ENCODE measurements around the gene C2orf92. TPM values are rescaled to one million over a fixed set of nuclear protein-coding genes. Genes with fewer than 3 reads are reported as not detected.
A peak's percentile ranks its signal among the peaks of the same experiment; 100 is the strongest.

The C2orf92 gene
- total RNA-seq, 3 donors from 2014 or later (not counting 1 experiment from before 2014, with no cell fraction given) = 13.4 to 20.9 (median 16.1) TPM

DNA sequence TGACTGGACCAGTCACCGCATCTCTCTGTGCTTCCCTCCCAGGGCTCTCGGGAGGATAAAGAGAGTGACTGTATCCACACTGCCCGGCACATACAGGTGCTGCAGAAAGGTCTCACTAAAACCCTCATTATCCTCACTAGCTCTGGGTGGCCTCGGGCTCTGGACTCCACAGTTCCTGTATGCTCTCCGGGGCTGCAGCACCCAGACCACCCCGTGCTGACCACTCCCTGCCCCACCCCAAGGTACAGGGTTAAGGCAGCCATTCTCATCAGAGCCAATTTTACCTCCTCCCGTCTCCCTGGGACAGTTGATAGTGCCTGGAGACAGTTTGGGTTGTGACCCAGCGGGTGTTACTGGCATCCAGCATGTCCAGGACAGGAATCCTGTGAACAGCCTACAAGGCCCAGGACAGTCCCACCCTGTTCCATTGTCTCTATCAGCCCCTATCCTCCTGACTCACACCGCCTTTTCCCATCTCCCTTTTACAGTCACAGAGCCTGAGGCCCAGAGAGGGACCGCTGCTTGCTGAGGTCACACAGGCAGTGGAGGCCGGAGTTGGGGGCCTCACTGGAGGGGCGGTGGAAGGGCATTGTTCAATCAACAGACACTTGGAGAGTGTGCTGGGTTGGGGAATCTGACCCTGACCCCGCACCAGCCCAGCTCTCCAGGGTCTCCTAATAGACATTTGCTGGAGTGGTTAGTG, 45.6 kb downstream of the C2orf92 start:
- intact Hi-C loops (cut with micrococcal nuclease) = loop anchor here (5.0 to 10.0 kb wide), 2 partner anchors 53 to 750 kb away; partner anchors contain the start of gene ACTR1B
- no peaks in the 10 kb centered on the region for H3K9me3 ChIP-seq (ENCODE audit: control insufficient read depth, insufficient read depth, low read length)
- ATAC-seq (no peak), DNase-seq (no peak)
- Mint-ChIP-seq H3K4me3 (peak overlapping the region; percentile 94), H3K27ac (peak overlapping the region; percentile 97), H3K4me1 (peaks cover 86 to 97% of the 10 kb centered on the region in 2 donors), H3K9me3 (no peaks in the 10 kb centered on the region), H3K36me3 (peaks cover 9% of the 10 kb centered on the region), H3K27me3 (ENCODE audit: low read depth in 2 of 2) (no peaks in the 10 kb centered on the region)
- TF ChIP-seq, protein P1, sequence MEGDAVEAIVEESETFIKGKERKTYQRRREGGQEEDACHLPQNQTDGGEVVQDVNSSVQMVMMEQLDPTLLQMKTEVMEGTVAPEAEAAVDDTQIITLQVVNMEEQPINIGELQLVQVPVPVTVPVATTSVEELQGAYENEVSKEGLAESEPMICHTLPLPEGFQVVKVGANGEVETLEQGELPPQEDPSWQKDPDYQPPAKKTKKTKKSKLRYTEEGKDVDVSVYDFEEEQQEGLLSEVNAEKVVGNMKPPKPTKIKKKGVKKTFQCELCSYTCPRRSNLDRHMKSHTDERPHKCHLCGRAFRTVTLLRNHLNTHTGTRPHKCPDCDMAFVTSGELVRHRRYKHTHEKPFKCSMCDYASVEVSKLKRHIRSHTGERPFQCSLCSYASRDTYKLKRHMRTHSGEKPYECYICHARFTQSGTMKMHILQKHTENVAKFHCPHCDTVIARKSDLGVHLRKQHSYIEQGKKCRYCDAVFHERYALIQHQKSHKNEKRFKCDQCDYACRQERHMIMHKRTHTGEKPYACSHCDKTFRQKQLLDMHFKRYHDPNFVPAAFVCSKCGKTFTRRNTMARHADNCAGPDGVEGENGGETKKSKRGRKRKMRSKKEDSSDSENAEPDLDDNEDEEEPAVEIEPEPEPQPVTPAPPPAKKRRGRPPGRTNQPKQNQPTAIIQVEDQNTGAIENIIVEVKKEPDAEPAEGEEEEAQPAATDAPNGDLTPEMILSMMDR (IDR thresholded peaks at IDR 0.05) = no peak
- H3K27ac ChIP-seq (ENCODE audit: low read length) = peak overlapping the region; percentile 71
- peaks cover 10% of the 10 kb centered on the region for H3K36me3 ChIP-seq (ENCODE audit: control insufficient read depth, insufficient read depth, low read length)
- WGBS (ENCODE audit: insufficient coverage) = 39% methylated on average over 13 of the region's 13 CpGs
- peak overlapping the region; percentile 69 for H3K4me3 ChIP-seq (ENCODE audit: low read length)
- H3K27me3 ChIP-seq (ENCODE audit: control insufficient read depth, insufficient read depth, low read length) = no peaks in the 10 kb centered on the region
- H3K4me1 ChIP-seq (ENCODE audit: control insufficient read depth, insufficient read depth, low read length) = peaks cover 90% of the 10 kb centered on the region

DNA sequence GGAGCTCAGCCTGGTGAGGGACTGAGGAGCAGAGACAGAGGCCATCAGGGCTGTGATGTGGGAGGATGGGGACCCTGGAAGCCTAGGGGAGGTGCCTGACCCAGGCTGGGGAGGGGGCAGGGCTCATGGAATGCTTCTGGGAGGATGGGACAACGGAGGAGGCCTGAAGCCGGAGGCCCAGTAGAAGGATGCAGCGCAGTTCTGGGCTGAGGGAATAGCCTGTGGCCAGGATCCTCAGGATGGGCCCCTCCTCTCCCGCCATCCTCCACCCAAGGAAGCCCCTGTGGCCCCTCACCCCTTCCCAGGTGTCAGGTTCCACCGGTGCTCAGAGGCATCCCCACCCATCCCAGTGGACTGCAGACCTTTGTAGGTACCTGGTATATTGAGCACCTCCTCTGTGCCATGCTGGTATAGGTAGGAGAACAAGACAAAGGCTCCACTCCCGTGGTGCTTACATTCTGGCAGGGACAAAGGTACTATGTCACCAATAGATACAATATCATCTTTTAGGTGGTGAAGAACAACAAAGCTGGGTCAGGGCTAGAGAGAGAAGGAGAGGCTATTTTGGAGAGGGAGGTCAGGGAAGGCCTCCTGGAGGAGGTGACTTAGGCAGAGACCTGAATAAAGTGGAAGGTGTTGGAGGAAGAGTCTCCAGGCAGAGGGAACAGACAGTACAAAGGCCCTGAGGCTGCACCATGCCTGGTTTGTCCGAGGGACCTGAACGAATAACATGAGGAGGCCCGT, 46.6 kb downstream of the C2orf92 start:
- ATAC-seq = no peak
- TF ChIP-seq, protein P1 (IDR thresholded peaks at IDR 0.05) = no peak
- H3K27ac ChIP-seq (ENCODE audit: low read length) = peak overlapping the region; percentile 71
- peak overlapping the region; percentile 69 for H3K4me3 ChIP-seq (ENCODE audit: low read length)
- no peaks in the 10 kb centered on the region for H3K27me3 ChIP-seq (ENCODE audit: control insufficient read depth, insufficient read depth, low read length)
- H3K4me1 ChIP-seq (ENCODE audit: control insufficient read depth, insufficient read depth, low read length) = peaks cover 89% of the 10 kb centered on the region
- H3K4me1 Mint-ChIP-seq = peaks cover 92 to 98% of the 10 kb centered on the region in 2 donors
- peak overlapping the region; percentile 97 for H3K27ac Mint-ChIP-seq
- no peaks in the 10 kb centered on the region for H3K27me3 Mint-ChIP-seq (ENCODE audit: low read depth in 2 of 2)
- H3K36me3 Mint-ChIP-seq = peaks cover 15% of the 10 kb centered on the region
- WGBS (ENCODE audit: insufficient coverage) = 74% methylated on average over 7 of the region's 9 CpGs
- peak overlapping the region; percentile 94 for H3K4me3 Mint-ChIP-seq
- peaks cover 13% of the 10 kb centered on the region for H3K36me3 ChIP-seq (ENCODE audit: control insufficient read depth, insufficient read depth, low read length)
- intact Hi-C loops (cut with micrococcal nuclease) = loop anchor here (10.0 kb wide), 1 partner anchor 749 kb away; no protein-coding TSS in a partner anchor
- H3K9me3 Mint-ChIP-seq = no peaks in the 10 kb centered on the region
- no peaks in the 10 kb centered on the region for H3K9me3 ChIP-seq (ENCODE audit: control insufficient read depth, insufficient read depth, low read length)
- DNase-seq = no peak

DNA sequence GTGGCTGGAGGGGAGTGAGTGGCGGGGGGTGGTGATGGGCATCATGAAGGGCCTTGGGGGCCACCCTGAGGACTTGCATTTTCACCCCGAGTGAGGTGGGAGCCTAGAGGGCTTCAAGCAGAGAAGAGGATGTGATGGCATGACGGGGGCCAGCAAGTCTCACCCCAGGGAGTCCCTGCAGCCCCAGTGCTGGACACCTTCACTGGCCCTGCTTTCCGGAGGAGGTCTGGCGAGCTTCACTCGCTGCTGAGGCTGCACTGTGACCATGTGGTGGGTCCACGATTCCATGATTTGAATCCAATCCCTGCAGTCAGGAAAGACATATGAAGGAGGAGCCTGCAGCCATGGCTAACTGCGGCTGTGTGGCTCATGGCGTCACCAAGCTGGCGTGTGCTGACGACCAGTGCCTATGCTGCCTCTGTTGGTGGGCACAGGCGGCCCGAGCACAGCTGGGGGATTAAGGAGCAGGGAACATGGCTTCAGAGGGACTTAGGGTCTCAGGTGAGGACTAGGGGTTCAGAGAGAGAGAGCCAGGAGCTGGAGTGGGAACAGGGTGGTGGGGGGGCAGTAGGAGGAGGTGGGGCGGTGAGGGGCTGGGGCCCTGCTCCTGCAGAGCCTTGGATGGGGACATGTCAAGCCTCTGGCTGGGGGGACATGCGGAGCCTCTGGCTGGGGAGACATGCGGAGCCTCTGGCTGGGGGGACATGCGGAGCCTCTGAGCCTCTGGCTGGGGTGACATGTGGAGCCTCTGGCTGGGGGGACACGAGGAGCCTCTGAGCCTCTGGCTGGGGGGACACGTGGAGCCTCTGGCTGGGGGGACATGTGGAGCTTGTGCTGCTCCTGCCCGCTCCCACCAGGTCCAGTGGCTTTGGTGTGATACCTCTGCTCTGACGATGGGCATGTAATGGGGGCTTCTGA, 47.4 kb downstream of the C2orf92 start:
- Histone ChIP-seq H3K27me3 (ENCODE audit: control insufficient read depth, insufficient read depth, low read length) (no peaks in the 10 kb centered on the region), H3K36me3 (ENCODE audit: control insufficient read depth, insufficient read depth, low read length) (peaks cover 13% of the 10 kb centered on the region), H3K27ac (ENCODE audit: low read length) (peak overlapping the region; percentile 71), H3K4me1 (ENCODE audit: control insufficient read depth, insufficient read depth, low read length) (peaks cover 88% of the 10 kb centered on the region), H3K9me3 (ENCODE audit: control insufficient read depth, insufficient read depth, low read length) (no peaks in the 10 kb centered on the region), H3K4me3 (ENCODE audit: low read length) (peak overlapping the region; percentile 69)
- ATAC-seq = no peak
- Mint-ChIP-seq H3K27me3 (ENCODE audit: low read depth in 2 of 2) (no peaks in the 10 kb centered on the region), H3K4me3 (peak overlapping the region; percentile 94), H3K36me3 (peaks cover 15% of the 10 kb centered on the region), H3K9me3 (no peaks in the 10 kb centered on the region), H3K4me1 (peaks cover 86 to 91% of the 10 kb centered on the region in 2 donors), H3K27ac (peak overlapping the region; percentile 97)
- WGBS (ENCODE audit: insufficient coverage) = 48% methylated on average over 21 of the region's 21 CpGs
- DNase-seq = peak in 1 of 2 donors; percentile 51
- intact Hi-C loops (cut with micrococcal nuclease) = loop anchor here (10.0 kb wide), 1 partner anchor 748 kb away; no protein-coding TSS in a partner anchor
- TF ChIP-seq, protein P1 (IDR thresholded peaks at IDR 0.05) = no peak

Data from natural killer cell (primary cell).